UCSD-AML1 (cell line): ENCODE results near the gene HIVEP1.
A peak's percentile ranks its signal among the peaks of the same experiment; 100 is the strongest.

Source experiments
- DNase-seq: peaks from one replicate; lab custom pipeline; 2025; ENCODE audit not compliant: unreplicated experiment; lab: John Stamatoyannopoulos, UW

Gene HIVEP1

DNA sequence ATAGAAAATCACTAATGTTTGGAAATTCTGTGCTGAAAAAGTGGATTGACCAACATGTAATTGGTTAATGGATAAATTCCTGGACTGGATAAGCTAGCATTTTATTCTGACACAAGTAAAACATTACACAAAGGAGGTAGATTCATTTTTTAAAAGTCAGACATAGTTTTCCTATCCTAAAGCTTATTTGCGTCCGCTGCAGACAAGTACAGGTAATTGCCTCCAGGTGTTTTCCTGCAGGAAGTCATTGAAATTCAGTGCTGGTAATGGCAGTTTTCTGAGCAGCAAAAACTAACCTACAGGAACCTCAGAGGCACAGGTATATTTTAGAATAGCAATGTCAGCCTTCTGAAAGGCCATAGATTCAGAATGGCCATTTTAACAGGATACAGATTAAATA is 20.0 kb upstream of the HIVEP1 start:
- no peak for DNase-seq

DNA sequence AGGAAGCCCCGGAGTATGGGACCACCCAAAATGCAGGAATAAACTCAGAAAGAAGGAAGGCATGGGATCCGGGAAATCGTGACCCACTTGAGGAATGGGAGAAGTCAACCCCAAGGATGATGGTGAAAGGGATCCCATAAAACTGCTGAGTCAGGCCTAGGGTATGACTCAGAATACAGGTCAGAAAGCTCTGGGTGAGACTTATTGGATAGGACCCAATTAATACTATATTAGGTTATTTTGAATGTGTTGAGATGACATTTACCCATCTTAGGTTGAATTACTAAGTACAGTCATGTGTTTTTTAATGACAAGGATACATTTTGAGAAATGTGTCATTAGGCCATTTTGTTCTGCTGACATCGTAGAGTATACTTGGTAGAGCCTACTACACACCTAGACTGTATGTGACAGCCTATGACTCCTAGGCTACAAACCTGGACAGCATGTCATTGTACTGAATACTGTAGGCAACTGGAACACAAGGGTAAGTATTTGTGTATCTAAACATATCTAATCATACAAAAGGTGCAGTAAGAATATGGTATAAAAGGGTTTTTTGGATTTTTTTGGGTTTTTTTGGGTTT is 17.1 kb upstream of the HIVEP1 start:
- no peak for DNase-seq

DNA sequence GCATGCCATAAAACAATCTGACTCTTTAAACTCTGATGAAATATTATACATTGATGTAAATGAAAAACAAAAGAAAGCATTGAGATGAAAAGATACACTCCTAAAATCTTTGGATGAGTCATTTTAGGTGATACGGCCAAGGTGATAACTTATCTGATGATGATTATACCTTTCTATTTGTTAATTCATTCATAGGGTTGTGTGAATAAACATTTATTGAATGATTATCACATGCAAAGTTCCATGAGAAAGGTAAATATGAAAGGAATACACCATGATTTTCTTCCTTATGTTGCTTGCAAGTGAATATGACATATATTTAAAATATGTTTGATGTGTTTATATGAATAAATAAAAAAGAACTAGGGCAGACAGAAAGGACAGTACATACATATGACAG is 15.4 kb upstream of the HIVEP1 start:
- no peak for DNase-seq

GRCh38 chr6:11999246-11999645 is 12.9 kb upstream of the HIVEP1 start:
- no peak for DNase-seq

DNA sequence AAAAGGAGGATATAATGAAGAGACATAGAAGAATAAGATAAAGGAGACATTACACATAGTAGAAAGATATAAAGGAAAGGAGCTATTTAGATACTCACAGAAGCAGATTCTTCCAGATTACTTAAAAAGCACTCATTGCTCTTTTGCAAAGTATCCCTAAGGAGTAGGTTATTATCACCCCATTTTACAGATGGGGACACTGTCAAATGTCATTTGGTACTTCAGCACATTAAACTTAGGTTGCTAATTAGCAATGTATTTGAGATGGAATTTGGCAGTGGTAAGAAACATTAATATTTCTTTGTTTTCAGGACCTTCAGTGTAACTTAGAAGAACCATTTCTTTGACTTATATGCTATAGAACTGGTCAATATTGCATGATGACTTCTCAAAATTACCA is 11.9 kb upstream of the HIVEP1 start:
- no peak for DNase-seq

DNA sequence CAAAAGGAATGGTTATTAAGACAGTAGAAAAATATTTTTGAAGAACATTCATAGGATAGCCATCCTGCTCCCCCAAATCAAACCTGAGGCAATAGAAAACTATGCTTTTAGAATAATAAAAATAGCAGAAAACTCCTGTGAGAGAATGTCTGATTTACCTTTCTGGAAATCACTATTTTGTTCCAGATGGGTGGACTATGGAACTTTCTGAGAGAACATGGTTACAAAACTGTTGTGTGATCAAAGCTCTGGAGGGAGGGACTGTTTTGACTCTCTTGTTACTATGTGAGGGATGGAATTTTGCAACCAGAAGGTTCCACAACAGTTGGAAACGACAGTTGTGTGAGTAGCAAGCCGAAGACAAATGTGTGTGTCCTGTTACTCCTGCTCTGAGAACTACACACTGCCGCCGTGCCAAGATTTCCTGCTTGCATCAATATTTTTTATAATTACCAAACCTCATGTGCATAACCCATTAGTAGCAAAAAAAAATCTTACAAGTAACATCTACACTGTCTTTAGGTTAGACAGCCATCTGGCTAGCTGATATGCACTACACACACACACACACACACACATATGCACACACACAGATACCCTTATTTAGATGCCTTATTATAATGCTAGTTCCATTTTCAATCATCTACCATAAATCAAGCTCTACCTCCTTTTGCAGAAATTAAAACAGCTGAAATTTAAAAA is 11.0 kb upstream of the HIVEP1 start:
- no peak for DNase-seq

DNA sequence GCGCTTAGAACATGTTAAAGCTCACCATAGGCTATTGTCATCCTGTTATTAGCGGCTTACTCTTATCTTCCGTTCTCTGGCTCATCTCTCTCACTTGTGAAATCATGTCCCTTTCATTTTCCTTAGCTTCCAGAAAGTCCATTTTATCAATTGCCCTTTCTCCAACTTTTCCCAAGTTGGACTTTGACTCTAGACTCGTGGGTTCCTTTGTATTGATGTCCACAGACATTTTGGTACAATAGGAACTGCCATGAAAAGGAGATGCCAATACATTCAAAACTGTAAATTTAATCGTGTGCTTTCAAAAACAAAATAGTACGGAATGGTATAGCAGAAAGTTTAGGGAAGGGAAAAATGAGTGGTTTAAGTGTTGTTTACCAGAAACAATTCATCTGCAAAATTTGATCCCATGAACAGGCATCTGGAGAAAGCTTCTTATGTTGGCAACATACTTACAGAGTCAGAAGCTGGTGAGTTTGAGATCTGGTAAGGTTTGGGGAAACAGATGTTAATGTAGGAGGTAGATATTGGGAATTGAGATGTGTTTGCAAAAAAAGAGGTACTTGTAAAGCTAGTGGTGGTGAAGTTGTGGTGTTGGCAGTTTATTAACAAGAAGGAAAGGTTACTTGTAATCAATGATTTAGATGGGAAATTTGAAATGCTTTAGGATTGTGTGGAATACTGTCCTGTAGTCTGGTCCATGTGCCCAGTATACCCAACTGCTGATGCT is 10.2 kb upstream of the HIVEP1 start:
- DNase-seq, result no peak

GRCh38 chr6:12007473-12007872 is 4.6 kb upstream of the HIVEP1 start:
- DNase-seq, result no peak

DNA sequence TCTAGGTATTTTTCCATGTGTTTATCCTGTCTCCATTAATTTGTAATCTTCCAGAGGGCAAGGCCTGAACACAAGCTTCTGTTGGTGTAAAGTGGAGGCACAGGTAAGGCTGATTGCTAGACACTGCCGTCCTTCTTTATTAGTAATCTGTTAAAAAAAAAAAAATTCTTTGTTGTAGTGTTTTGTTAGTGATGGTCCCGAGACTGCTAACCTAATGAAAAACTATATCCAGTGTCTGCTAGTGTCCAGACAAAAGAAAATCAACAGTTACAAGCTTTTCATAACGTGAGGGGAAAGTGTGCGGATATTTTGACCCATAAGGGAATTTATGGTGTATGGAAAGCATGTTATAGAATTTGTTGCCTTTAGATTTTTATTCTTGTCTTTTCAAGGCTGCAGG is 4.2 kb upstream of the HIVEP1 start:
- no peak for DNase-seq

DNA sequence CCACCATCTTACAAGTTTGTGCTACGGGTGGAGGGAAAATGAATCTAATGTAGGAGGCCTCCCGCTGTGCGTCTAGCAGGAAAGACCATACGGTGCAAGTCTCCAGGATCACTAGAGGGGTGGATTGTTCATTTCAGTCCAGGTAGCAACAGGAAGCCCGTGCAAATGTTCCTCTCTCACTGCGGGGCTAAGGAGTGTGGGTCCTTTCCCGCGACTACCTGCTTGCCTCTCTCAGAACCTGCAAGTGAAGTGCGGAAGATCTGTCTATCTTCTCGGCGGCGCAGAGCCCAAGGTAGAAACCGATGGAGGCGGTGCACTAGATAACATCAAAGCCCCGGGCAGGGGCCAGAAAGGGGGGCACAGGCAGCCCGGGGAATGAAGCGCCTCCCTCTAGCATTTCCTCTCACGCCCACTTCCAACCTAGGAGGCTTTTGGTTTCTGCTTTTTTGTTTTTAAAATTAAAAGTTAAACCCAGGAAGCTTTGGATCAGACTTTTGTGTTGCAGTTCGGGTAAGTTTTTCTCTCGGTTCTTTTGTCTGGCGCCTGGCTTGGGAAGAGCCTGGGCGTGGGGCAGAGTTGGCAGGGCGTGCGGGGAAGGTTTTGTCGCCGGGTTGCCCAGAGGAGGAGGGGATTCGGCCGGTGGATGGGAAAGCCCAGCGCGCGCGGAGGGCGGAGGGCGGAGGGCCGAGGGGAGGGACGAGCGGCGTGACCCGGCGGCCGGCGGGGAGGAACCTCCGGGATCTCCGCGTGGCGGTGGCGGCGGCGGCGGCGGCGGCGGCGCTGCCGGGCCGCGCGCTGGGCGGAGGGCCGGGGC is 3.5 kb upstream of the HIVEP1 start:
- DNase-seq, result peak; percentile 75

DNA sequence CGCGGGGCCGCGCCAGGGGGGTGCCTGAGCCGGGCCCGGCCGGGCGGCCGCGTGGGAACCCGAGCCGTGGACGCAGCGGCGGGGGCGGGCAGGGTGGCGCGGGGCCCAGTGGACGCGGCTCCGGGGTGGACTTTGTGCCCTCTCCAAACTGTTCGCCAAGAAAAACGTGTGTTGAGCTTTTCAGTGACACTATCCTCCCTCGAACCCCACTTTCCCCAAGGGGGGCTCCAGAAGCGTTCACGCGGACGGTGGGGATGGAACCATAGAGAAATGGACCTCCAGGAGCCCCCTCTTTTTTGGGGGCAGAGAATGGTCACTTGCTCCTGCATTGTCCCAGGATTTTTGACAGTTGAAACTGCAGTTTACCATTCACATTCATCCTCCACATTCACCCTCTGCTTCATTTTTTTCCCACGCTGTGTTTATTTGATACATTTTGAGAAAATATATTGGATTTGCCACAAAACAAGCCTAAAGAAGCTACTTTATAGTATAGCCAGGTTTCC is 2.9 kb upstream of the HIVEP1 start:
- DNase-seq, result no peak

- DNase-seq, result no peak
These were observed 2.1 kb upstream of the HIVEP1 start for GRCh38 chr6:12009876-12010634.

GRCh38 chr6:12010635-12011275 is 1.4 kb upstream of the HIVEP1 start:
- peak; percentile 70 for DNase-seq

- DNase-seq, result peak; percentile 96
These were observed 655 bp upstream of the HIVEP1 start for GRCh38 chr6:12011276-12012037.

DNA sequence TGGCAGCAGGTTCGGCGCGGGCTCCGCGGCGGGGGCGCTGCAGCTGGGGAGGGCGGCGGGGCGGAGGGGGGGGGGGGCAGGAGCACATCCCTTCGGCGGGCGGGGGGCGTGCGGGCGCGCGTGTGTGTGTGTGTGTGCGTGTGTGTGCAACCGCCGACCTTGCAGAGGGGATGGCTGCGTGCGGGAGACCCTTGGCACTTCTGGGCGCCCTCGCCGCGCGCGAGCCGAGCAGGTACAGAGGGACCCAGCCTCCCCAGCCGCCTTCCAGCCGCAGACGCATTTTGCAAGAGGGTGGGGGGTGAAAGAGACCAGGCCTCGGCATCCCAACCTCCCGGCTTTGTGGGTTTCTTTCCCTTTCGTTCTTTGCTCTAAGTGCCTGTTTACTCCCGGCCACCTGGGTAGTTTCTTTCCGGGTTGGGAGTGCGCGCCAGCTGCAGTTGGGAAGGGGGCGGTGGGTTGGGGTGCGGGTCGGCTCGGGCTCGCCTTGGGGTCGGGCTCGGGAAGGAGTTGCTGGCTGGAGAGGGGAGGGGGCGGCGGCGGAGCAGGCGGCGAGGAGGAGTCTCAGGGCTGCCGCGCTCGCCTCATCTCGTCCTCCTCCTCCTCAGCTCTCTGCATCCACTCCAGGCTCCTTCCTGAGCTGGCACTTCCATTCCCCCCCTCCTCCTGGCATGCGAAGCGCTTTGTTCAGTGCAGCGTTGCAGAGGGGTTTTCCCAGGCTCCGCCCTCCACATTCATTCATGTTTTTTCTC is 620 bp downstream of the HIVEP1 start:
- DNase-seq, result peak; percentile 59

DNA sequence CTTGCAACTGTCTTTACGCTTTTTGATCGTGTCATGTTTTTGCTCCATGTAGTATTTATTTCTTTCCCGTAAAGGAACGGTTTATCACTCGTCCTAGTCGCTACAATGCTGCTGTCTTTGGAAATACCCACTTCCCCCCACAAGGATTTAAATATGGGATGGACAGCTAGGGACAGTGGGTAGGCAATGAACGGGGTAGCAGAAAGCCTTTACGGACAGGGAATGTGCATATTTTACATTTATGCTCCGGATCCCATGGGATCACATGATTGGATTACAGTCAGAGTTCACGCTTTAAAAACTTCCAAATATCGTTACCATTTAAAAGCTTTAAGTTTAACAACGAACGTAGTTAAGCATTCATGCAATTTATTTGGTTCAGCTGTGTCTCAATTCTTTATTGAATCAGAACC is 1.2 kb downstream of the HIVEP1 start:
- DNase-seq, result no peak

GRCh38 chr6:12014027-12014872 is 2.1 kb downstream of the HIVEP1 start:
- DNase-seq, result no peak

DNA sequence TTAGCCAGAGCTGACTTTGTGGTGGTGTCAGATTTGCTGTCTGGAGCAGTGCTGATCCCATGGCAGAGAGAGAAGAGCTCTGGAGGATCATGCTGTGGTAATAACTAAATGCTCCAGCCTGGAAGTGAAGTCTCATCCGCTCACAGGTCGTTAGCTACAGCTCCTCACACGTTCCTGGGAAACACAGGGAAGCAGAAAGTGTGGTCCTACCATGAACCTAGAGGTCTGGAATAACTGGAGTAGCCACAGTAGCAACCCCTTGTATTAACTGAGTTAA is 2.7 kb downstream of the HIVEP1 start:
- DNase-seq, result no peak
